Smooth muscle cell of the brain vasculature (primary cell): Measurements from ENCODE around the gene ARTN.

Experiments used
- DNase-seq: peaks from one replicate; pipeline ENCODE4 v3.0.0-alpha.2; 2012; ENCODE audit warnings: low read depth, low spot score

Gene ARTN

GRCh38 chr1:43924516-43924915, 9.1 kb upstream of the ARTN start:
- no peak for DNase-seq

- DNase-seq: no peak
Measured at GRCh38 chr1:43925846-43926245, 7.8 kb upstream of the ARTN start.

GRCh38 chr1:43930168-43930948, 3.2 kb upstream of the ARTN start:
- no peak for DNase-seq

GRCh38 chr1:43930949-43931275, 2.7 kb upstream of the ARTN start:
- DNase-seq: no peak

GRCh38 chr1:43931711-43932660, 1.6 kb upstream of the ARTN start:
- DNase-seq: no peak

- no peak for DNase-seq
Measured at GRCh38 chr1:43932786-43933385, 715 bp upstream of the ARTN start.

GRCh38 chr1:43934101-43934985, 742 bp downstream of the ARTN start:
- DNase-seq: no peak

GRCh38 chr1:43934986-43935324, 1.4 kb downstream of the ARTN start:
- DNase-seq: no peak

GRCh38 chr1:43935711-43936427, 2.3 kb downstream of the ARTN start:
- DNase-seq: no peak

GRCh38 chr1:43936431-43937151, 3.0 kb downstream of the ARTN start:
- no peak for DNase-seq

- DNase-seq: no peak
Measured at GRCh38 chr1:43937179-43937865, 3.7 kb downstream of the ARTN start.

GRCh38 chr1:43938383-43938782, 4.8 kb downstream of the ARTN start:
- no peak for DNase-seq

GRCh38 chr1:43938892-43939587, 5.4 kb downstream of the ARTN start:
- no peak for DNase-seq

- no peak for DNase-seq
Measured at GRCh38 chr1:43942411-43942810, 8.8 kb downstream of the ARTN start.

GRCh38 chr1:43944860-43945259, 11.3 kb downstream of the ARTN start:
- no peak for DNase-seq

GRCh38 chr1:43945674-43946235, 12.2 kb downstream of the ARTN start:
- DNase-seq: no peak

GRCh38 chr1:43946236-43947060, 12.8 kb downstream of the ARTN start, which contains the start of gene IPO13:
TSS of gene IPO13 (plus strand) at chr1:43946950. CDS start at chr1:43947601, 651 bp downstream.
- peak; percentile 78 for DNase-seq
